Stomach (tissue), 4 donors: ENCODE data around the gene ACAP2.

Experiments
- POLR2AphosphoS5 ChIP-seq, 3 donors: sonication (generic); formaldehyde crosslinking; IDR thresholded peaks; one replicate each; pipeline ENCODE4 v1.6.1; 2016; ENCODE audit warnings: antibody characterized with exemption in 3 of 3
- TF ChIP-seq, protein P1 (sequence below), 7 experiments: fragments of 450-650 bp in 4 of 7; fragments of 200-600 bp in 3 of 7; sonication (generic) in 3 of 7; IDR thresholded peaks; one replicate each; pipeline ENCODE4 v1.5.1; 2016 to 2019; ENCODE audit warnings: antibody characterized with exemption in 7 of 7, control low read depth in 2 of 7, mild to moderate bottlenecking in 1 of 7

DNA sequence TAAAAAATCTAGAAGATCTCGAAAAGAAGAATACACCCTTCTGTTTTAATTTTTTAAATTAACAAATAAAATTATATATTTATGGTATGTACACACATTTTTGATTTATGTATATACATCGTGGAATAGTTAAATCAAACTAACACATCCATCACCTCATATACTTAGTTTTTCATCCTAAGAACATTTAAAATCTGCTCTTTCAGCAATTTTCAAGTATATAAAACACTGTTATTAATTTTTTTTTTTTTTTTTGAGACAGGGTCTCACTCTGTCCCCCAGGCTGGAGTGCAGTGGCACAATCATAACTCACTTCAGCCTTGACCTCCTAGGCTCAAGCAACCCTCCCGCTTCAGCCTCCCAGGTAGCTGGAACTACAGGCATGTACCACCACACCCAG lies 32.8 kb upstream of the ACAP2 start:
- TF ChIP-seq, protein P1, sequence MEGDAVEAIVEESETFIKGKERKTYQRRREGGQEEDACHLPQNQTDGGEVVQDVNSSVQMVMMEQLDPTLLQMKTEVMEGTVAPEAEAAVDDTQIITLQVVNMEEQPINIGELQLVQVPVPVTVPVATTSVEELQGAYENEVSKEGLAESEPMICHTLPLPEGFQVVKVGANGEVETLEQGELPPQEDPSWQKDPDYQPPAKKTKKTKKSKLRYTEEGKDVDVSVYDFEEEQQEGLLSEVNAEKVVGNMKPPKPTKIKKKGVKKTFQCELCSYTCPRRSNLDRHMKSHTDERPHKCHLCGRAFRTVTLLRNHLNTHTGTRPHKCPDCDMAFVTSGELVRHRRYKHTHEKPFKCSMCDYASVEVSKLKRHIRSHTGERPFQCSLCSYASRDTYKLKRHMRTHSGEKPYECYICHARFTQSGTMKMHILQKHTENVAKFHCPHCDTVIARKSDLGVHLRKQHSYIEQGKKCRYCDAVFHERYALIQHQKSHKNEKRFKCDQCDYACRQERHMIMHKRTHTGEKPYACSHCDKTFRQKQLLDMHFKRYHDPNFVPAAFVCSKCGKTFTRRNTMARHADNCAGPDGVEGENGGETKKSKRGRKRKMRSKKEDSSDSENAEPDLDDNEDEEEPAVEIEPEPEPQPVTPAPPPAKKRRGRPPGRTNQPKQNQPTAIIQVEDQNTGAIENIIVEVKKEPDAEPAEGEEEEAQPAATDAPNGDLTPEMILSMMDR (IDR thresholded peaks at IDR 0.05): no peak
- no peak for TF ChIP-seq POLR2AphosphoS5 (IDR thresholded peaks at IDR 0.05)
